Activated CD4-positive, alpha-beta T cell treated with anti-CD3 and anti-CD28 coated beads, Interleukin-2, amount 10 ng/mL, durations not matched to agents 7 days and 5 days (primary cell): ENCODE data around the gene ELFN2. TPM values are rescaled to one million over a fixed set of nuclear protein-coding genes. Genes with fewer than 3 reads are reported as not detected.

ENCODE experiments used
- CTCF ChIA-PET: fragments of 350-600 bp; sonication (Branson Sonifier 250); formaldehyde crosslinking; loops from one replicate; lab custom pipeline; 2021; ENCODE audit warnings: antibody characterized with exemption; lab: Charles Lee
- POLR2A ChIA-PET: fragments of 350-600 bp; sonication (Branson Sonifier 250); formaldehyde crosslinking; loops from one replicate; lab custom pipeline; 2021; ENCODE audit warnings: antibody characterized with exemption; lab: Charles Lee
- DNase-seq: peaks from one replicate; pipeline ENCODE4 v3.0.0-alpha.2; 2020
- H3K27ac Mint-ChIP-seq: one replicate; pipeline ENCODE4 v1.8.0; 2021; ENCODE audit warnings: mild to moderate bottlenecking, moderate library complexity, mixed read lengths
- H3K27me3 Mint-ChIP-seq: one replicate; pipeline ENCODE4 v1.8.0; 2021; ENCODE audit warnings: mixed read lengths
- H3K36me3 Mint-ChIP-seq: one replicate; pipeline ENCODE4 v1.8.0; 2021; ENCODE audit warnings: low read depth, mixed read lengths
- H3K4me1 Mint-ChIP-seq: one replicate; pipeline ENCODE4 v1.8.0; 2021; ENCODE audit warnings: mixed read lengths
- H3K4me3 Mint-ChIP-seq: one replicate; pipeline ENCODE4 v1.8.0; 2021; ENCODE audit warnings: mild to moderate bottlenecking, moderate library complexity, mixed read lengths
- H3K9me3 Mint-ChIP-seq: one replicate; pipeline ENCODE4 v1.8.0; 2021; ENCODE audit warnings: mixed read lengths
- total RNA-seq, 2 experiments: library from RNA; stranded (reverse); gene quantifications; one replicate each; pipeline ENCODE4 v1.2.3, GENCODE V29; 2021

Gene ELFN2
- total RNA-seq, 2 experiments from 2014 or later: 0.10 to 0.23 TPM

- Mint-ChIP-seq H3K27ac (no peak overlapping the region), H3K9me3 (no peaks in the 10 kb centered on the region), H3K4me1 (peaks cover 3% of the 10 kb centered on the region), H3K4me3 (no peak overlapping the region), H3K36me3 (no peaks in the 10 kb centered on the region), H3K27me3 (peaks cover 32% of the 10 kb centered on the region)
- DNase-seq: no peak
- POLR2A ChIA-PET: no interaction called here
- CTCF ChIA-PET: no interaction called here
These were observed 88.6 kb downstream of the ELFN2 start for GRCh38 chr22:37338539-37339246.

- no peak overlapping the region for H3K4me3 Mint-ChIP-seq
- peaks cover 41% of the 10 kb centered on the region for H3K27me3 Mint-ChIP-seq
- peak overlapping the region; percentile 19 for H3K27ac Mint-ChIP-seq
- no peak for DNase-seq
- CTCF ChIA-PET: interaction anchor here (1.4 kb wide), 1 partner anchor 21 kb away, joined by 3 read pairs; no protein-coding TSS in a partner anchor
- no peaks in the 10 kb centered on the region for H3K36me3 Mint-ChIP-seq
- no peaks in the 10 kb centered on the region for H3K9me3 Mint-ChIP-seq
- POLR2A ChIA-PET: no interaction called here
- peaks cover 3% of the 10 kb centered on the region for H3K4me1 Mint-ChIP-seq
These were observed 89.9 kb downstream of the ELFN2 start for GRCh38 chr22:37337204-37337943.

- POLR2A ChIA-PET: no interaction called here
- H3K27ac Mint-ChIP-seq: no peak overlapping the region
- peaks cover 45% of the 10 kb centered on the region for H3K27me3 Mint-ChIP-seq
- H3K4me3 Mint-ChIP-seq: no peak overlapping the region
- DNase-seq: no peak
- H3K36me3 Mint-ChIP-seq: no peaks in the 10 kb centered on the region
- H3K4me1 Mint-ChIP-seq: peaks cover 3% of the 10 kb centered on the region
- CTCF ChIA-PET: interaction anchor here (0.7 to 1.4 kb wide), 2 partner anchors 20 to 106 kb away, joined by 3 read pairs; no protein-coding TSS in a partner anchor
- no peaks in the 10 kb centered on the region for H3K9me3 Mint-ChIP-seq
These were observed 90.7 kb downstream of the ELFN2 start for GRCh38 chr22:37336579-37336978.

GRCh38 chr22:37335806-37336199 is 91.5 kb downstream of the ELFN2 start:
- CTCF ChIA-PET: interaction anchor here (0.7 kb wide), 1 partner anchor 107 kb away, joined by 3 read pairs; no protein-coding TSS in a partner anchor

GRCh38 chr22:37334859-37335805 is 92.1 kb downstream of the ELFN2 start:
- ChIA-PET CTCF (interaction anchor here (0.9 kb wide), 1 partner anchor 19 kb away, joined by 4 read pairs; no protein-coding TSS in a partner anchor), POLR2A (no interaction called here)
- no peak for DNase-seq
- Mint-ChIP-seq H3K4me1 (peaks cover 3% of the 10 kb centered on the region), H3K4me3 (no peak overlapping the region), H3K27ac (no peak overlapping the region), H3K27me3 (peaks cover 45% of the 10 kb centered on the region), H3K36me3 (no peaks in the 10 kb centered on the region), H3K9me3 (no peaks in the 10 kb centered on the region)

More at GRCh38 chr22:37335806-37336199, 91.5 kb downstream of the ELFN2 start:
- H3K9me3 Mint-ChIP-seq: no peaks in the 10 kb centered on the region
- DNase-seq: no peak
- no peak overlapping the region for H3K4me3 Mint-ChIP-seq
- POLR2A ChIA-PET: no interaction called here
- peaks cover 3% of the 10 kb centered on the region for H3K4me1 Mint-ChIP-seq
- H3K36me3 Mint-ChIP-seq: no peaks in the 10 kb centered on the region
- no peak overlapping the region for H3K27ac Mint-ChIP-seq
- H3K27me3 Mint-ChIP-seq: peaks cover 45% of the 10 kb centered on the region

GRCh38 chr22:37334461-37334858 is 92.8 kb downstream of the ELFN2 start:
- H3K27ac Mint-ChIP-seq: no peak overlapping the region
- ChIA-PET POLR2A (no interaction called here), CTCF (interaction anchor here (0.9 to 2.0 kb wide), 3 partner anchors 10 to 89 kb away, joined by 3 to 9 read pairs (median 4); no protein-coding TSS in a partner anchor)
- no peak for DNase-seq
- no peaks in the 10 kb centered on the region for H3K36me3 Mint-ChIP-seq
- H3K4me1 Mint-ChIP-seq: peaks cover 3% of the 10 kb centered on the region
- peaks cover 51% of the 10 kb centered on the region for H3K27me3 Mint-ChIP-seq
- no peak overlapping the region for H3K4me3 Mint-ChIP-seq
- no peaks in the 10 kb centered on the region for H3K9me3 Mint-ChIP-seq

- peaks cover 3% of the 10 kb centered on the region for H3K4me1 Mint-ChIP-seq
- DNase-seq: no peak
- POLR2A ChIA-PET: no interaction called here
- no peaks in the 10 kb centered on the region for H3K9me3 Mint-ChIP-seq
- H3K36me3 Mint-ChIP-seq: no peaks in the 10 kb centered on the region
- peaks cover 56% of the 10 kb centered on the region for H3K27me3 Mint-ChIP-seq
- CTCF ChIA-PET: interaction anchor here (0.9 to 3.1 kb wide), 5 partner anchors 10 to 89 kb away, joined by 3 to 17 read pairs (median 4); no protein-coding TSS in a partner anchor
- H3K27ac Mint-ChIP-seq: no peak overlapping the region
- H3K4me3 Mint-ChIP-seq: no peak overlapping the region
These were observed 93.4 kb downstream of the ELFN2 start for GRCh38 chr22:37333724-37334460.

GRCh38 chr22:37331856-37332536 is 95.3 kb downstream of the ELFN2 start:
- Mint-ChIP-seq H3K36me3 (no peaks in the 10 kb centered on the region), H3K27me3 (peaks cover 69% of the 10 kb centered on the region), H3K4me3 (no peak overlapping the region), H3K27ac (no peak overlapping the region), H3K9me3 (no peaks in the 10 kb centered on the region), H3K4me1 (peaks cover 3% of the 10 kb centered on the region)
- CTCF ChIA-PET: interaction anchor here (0.8 to 3.1 kb wide), 3 partner anchors 15 to 98 kb away, joined by 3 to 17 read pairs (median 4); no protein-coding TSS in a partner anchor
- no peak for DNase-seq
- POLR2A ChIA-PET: no interaction called here

- Mint-ChIP-seq H3K36me3 (no peaks in the 10 kb centered on the region), H3K4me3 (no peak overlapping the region), H3K4me1 (peaks cover 3% of the 10 kb centered on the region), H3K27me3 (peaks cover 68% of the 10 kb centered on the region), H3K9me3 (no peaks in the 10 kb centered on the region), H3K27ac (no peak overlapping the region)
- DNase-seq: no peak
- ChIA-PET CTCF (interaction anchor here (1.0 to 3.1 kb wide), 2 partner anchors 14 to 98 kb away, joined by 4 to 17 read pairs; no protein-coding TSS in a partner anchor), POLR2A (no interaction called here)
These were observed 96.2 kb downstream of the ELFN2 start for GRCh38 chr22:37331034-37331428.

GRCh38 chr22:37330200-37331033 is 96.9 kb downstream of the ELFN2 start:
- H3K27ac Mint-ChIP-seq: no peak overlapping the region
- no peaks in the 10 kb centered on the region for H3K9me3 Mint-ChIP-seq
- peak; percentile 50 for DNase-seq
- CTCF ChIA-PET: interaction anchor here (1.1 to 3.1 kb wide), 2 partner anchors 13 to 61 kb away, joined by 3 to 17 read pairs; no protein-coding TSS in a partner anchor
- H3K4me3 Mint-ChIP-seq: no peak overlapping the region
- H3K27me3 Mint-ChIP-seq: peaks cover 65% of the 10 kb centered on the region
- H3K36me3 Mint-ChIP-seq: no peaks in the 10 kb centered on the region
- peaks cover 2% of the 10 kb centered on the region for H3K4me1 Mint-ChIP-seq
- POLR2A ChIA-PET: no interaction called here
